OCI-LY7 (cell line): Measurements from ENCODE around the gene IDUA. TPM values are rescaled to one million over a fixed set of nuclear protein-coding genes. Genes with fewer than 3 reads are reported as not detected.

Experiments
- BruUV-seq: library from RNA; stranded (reverse); fragments of 400-500 nt; replicated peaks from 2 replicates; lab custom pipeline; 2021; lab: Mats Ljungman, UMichigan
- CTCF ChIA-PET: fragments of 300-600 bp; sonication (Branson Sonifier 250); formaldehyde crosslinking; loops from one replicate; lab custom pipeline; 2022; ENCODE audit warnings: antibody characterized with exemption; ENCODE audit not compliant: unreplicated experiment; lab: Charles Lee
- POLR2A ChIA-PET: fragments of 300-600 bp; sonication (Branson Sonifier 250); formaldehyde crosslinking; loops from one replicate; lab custom pipeline; 2022; ENCODE audit warnings: antibody characterized with exemption; lab: Charles Lee
- DNase-seq: peaks from one replicate; pipeline ENCODE4 v3.0.0-alpha.2; 2015; ENCODE audit warnings: low spot score
- H2AFZ ChIP-seq: fragments of 200-600 bp; sonication (generic), shearing (Covaris generic); 2 replicates; pipeline ENCODE4 v1.6.1; 2014; ENCODE audit warnings: mild to moderate bottlenecking, antibody characterized with exemption, low read length, moderate library complexity
- H3K27ac ChIP-seq: fragments of 200-600 bp; sonication (generic); 2 replicates; pipeline ENCODE4 v1.5.1; 2014; ENCODE audit warnings: mixed run types, low read depth, mild to moderate bottlenecking, moderate library complexity, low read length, inconsistent platforms; ENCODE audit not compliant: poor library complexity, severe bottlenecking
- H3K36me3 ChIP-seq: fragments of 200-600 bp; sonication (generic); 2 replicates; pipeline ENCODE4 v1.6.1; 2014; ENCODE audit warnings: mild to moderate bottlenecking, antibody characterized with exemption, low read length, moderate library complexity, mixed read lengths; ENCODE audit not compliant: insufficient read depth
- H3K4me1 ChIP-seq: fragments of 200-600 bp; sonication (generic); 2 replicates; pipeline ENCODE4 v1.5.1; 2014; ENCODE audit warnings: mild to moderate bottlenecking, low read length; ENCODE audit not compliant: insufficient read depth, poor library complexity, severe bottlenecking
- H3K4me2 ChIP-seq: fragments of 200-600 bp; sonication (generic); 2 replicates; pipeline ENCODE4 v1.6.1; 2014; ENCODE audit warnings: mild to moderate bottlenecking, low read length
- H3K4me3 ChIP-seq: fragments of 200-600 bp; sonication (generic); 2 replicates; pipeline ENCODE4 v1.5.1; 2014; ENCODE audit warnings: mild to moderate bottlenecking, low read depth, low read length; ENCODE audit not compliant: poor library complexity, severe bottlenecking
- H3K79me2 ChIP-seq: fragments of 200-600 bp; sonication (generic); 2 replicates; pipeline ENCODE4 v1.6.1; 2016; ENCODE audit warnings: low read depth, mild to moderate bottlenecking, low read length, moderate library complexity, mixed read lengths; ENCODE audit not compliant: insufficient read depth
- H3K9me2 ChIP-seq: fragments of 200-600 bp; sonication (generic); 2 replicates; pipeline ENCODE4 v1.6.1; 2016; ENCODE audit warnings: mild to moderate bottlenecking, low read length, mixed read lengths; ENCODE audit not compliant: insufficient read depth
- H3K9me3 ChIP-seq: fragments of 200-600 bp; sonication (generic); 2 replicates; pipeline ENCODE4 v1.6.1; 2014; ENCODE audit warnings: mild to moderate bottlenecking, mixed run types, low read length, mixed read lengths
- H4K20me1 ChIP-seq: fragments of 200-600 bp; sonication (generic); 2 replicates; pipeline ENCODE4 v1.6.1; 2014; ENCODE audit warnings: mild to moderate bottlenecking, antibody characterized with exemption, low read length, moderate library complexity, mixed read lengths; ENCODE audit not compliant: insufficient read depth
- CTCF ChIP-seq: fragments of 200-600 bp; sonication (generic); conservative IDR thresholded peaks from 2 replicates; pipeline ENCODE4 v1.5.1; 2014; ENCODE audit warnings: mild to moderate bottlenecking, antibody characterized with exemption, low read length, moderate library complexity, mixed read lengths
- EZH2phosphoT487 ChIP-seq: fragments of 200-600 bp; sonication (generic); IDR thresholded peaks from 2 replicates; pipeline ENCODE4 v1.6.1; 2018; ENCODE audit warnings: low read depth, borderline replicate concordance, mild to moderate bottlenecking, mixed run types, antibody characterized with exemption, low read length, moderate library complexity, mixed read lengths
- intact Hi-C: fragments of 100-400 bp; cut with micrococcal nuclease; formaldehyde crosslinking; loops from one replicate; pipeline ENCODE4 v1.10.0; 2022; ENCODE audit not compliant: unreplicated experiment
- total RNA-seq, 2 experiments: library from RNA; depleted of rRNA in 1 of 2; stranded (reverse); fragments of >200 nt in 1 of 2; shearing (Covaris generic) in 1 of 2; gene quantifications; 2 replicates each; pipeline ENCODE4 v1.2.3, GENCODE V29; 2014 to 2022

The IDUA gene
- total RNA-seq, 2 experiments from 2014 or later = 12.3 to 15.7 TPM

GRCh38 chr4:991451-992296 is 4.8 kb downstream of the IDUA start:
- Histone ChIP-seq H2AFZ (no peak overlapping the region), H4K20me1 (no peaks in the 10 kb centered on the region), H3K27ac (no peak overlapping the region), H3K79me2 (no peaks in the 10 kb centered on the region), H3K4me2 (no peak overlapping the region), H3K4me1 (no peaks in the 10 kb centered on the region), H3K9me3 (no peaks in the 10 kb centered on the region), H3K4me3 (no peak overlapping the region), H3K36me3 (no peaks in the 10 kb centered on the region), H3K9me2 (no peaks in the 10 kb centered on the region)
- CTCF ChIA-PET = no interaction called here
- no peak for TF ChIP-seq EZH2phosphoT487
- TF ChIP-seq CTCF = no peak
- POLR2A ChIA-PET = no interaction called here
- DNase-seq = no peak
- BruUV-seq = no TSS peak
- intact Hi-C loops = no loop called here

GRCh38 chr4:992297-993110 is 5.7 kb downstream of the IDUA start:
- Histone ChIP-seq H3K4me3 (no peak overlapping the region), H3K36me3 (no peaks in the 10 kb centered on the region), H3K79me2 (no peaks in the 10 kb centered on the region), H3K4me2 (no peak overlapping the region), H3K4me1 (no peaks in the 10 kb centered on the region), H4K20me1 (no peaks in the 10 kb centered on the region), H2AFZ (no peak overlapping the region), H3K27ac (no peak overlapping the region), H3K9me2 (no peaks in the 10 kb centered on the region), H3K9me3 (no peaks in the 10 kb centered on the region)
- BruUV-seq = no TSS peak
- POLR2A ChIA-PET = no interaction called here
- DNase-seq = no peak
- TF ChIP-seq EZH2phosphoT487 (no peak), CTCF (no peak)
- CTCF ChIA-PET = no interaction called here
- intact Hi-C loops = no loop called here
